Stimulated activated CD4-positive, alpha-beta T cell treated with anti-CD3 and anti-CD28 coated beads, Interleukin-1b, Interleukin-23, amount 100 ng/mL, for 48 hours (primary cell): Measurements from ENCODE around the gene DEPDC5.

ENCODE experiments used
- DNase-seq: peaks from one replicate; pipeline ENCODE4 v3.0.0-alpha.2; 2020

DEPDC5 gene

DNA sequence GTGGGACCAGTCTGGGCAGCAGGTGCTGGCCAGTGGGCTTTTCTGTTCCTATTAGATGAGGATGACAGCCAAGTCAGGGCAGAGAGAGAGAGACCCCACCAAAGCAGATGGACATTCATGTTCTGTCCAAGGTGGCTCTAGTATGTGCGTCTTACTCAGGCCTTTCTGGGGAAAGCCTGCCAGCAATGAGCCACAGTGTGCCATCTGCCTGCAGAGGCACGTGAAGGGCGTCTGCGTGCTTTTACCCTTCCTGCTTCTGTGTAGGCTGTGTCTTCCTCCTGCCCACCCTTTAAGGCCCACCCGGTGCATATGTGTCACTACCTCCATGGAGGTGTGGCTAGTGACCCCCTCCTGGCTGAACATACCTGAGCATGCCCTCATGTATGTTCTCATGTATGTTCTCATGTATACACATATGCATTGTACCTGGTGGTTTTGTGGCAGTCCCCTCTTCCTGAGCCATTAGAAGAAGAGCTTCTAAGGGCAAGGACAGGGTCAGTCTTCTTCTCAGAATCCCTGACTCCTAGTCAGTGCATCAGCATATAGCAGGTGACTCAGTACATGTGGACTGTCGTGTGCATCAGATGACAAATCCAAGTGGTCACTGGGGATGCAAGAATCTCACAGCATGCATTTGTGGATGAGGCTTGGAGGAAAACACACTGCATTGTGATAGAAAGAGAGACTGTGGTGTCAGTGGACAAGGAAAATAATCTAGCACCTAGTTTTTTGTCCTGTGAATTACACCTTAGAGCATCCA lies 100.1 kb downstream of the DEPDC5 start:
- no peak for DNase-seq

- no peak for DNase-seq
These were observed 103.4 kb downstream of the DEPDC5 start for GRCh38 chr22:31857247-31857646.

DNA sequence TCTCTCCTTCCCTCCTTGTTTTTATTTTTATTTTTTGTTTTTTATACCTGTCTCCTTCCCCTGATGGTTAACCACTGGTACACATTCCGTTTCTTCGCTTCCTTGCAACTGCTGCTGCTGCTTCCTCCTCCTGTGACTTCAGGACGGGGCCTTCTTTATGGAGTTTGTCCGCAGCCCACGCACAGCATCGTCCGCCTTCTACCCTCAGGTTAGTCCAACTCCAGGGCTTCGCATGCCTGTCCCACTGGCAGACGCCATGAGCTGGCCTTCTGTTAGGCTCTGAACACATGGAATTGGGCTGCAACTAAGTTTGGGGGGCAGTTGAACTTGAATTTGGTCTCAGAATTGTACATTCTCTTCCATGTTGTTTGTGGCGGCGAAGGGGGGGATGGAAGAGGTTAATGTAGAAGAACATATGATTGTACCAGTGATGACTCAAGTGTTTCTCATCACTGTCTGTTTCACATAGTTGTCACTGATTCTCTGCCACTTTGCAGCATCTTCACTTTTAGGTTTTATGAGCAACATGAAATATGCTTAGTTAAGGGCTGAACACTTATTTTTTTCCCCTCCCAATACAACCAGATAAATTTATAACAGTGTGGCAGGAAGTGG lies 107.5 kb downstream of the DEPDC5 start:
- DNase-seq, result peak; percentile 21

DNA sequence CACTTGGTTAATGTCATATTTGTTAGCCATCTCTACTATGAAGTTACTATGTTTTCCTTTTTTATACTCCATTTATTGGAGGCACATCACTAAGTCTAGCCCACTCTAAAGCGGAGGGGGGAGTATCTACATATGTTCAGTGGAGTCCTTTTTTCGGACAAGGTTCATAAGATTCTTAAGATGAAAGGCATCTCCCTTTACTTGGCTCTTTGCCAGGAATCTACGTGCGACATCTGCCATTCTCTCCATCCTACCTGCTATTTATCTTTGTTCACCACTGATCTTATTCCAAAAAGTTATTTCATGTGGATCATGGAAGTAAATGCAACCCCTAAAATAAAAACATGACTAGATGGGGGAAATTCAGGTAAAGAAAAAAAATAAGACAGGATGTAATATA lies 113.1 kb downstream of the DEPDC5 start:
- no peak for DNase-seq

GRCh38 chr22:31867386-31868153 lies 113.8 kb downstream of the DEPDC5 start:
- no peak for DNase-seq

- no peak for DNase-seq
These were observed 115.9 kb downstream of the DEPDC5 start for GRCh38 chr22:31869739-31870138.

DNA sequence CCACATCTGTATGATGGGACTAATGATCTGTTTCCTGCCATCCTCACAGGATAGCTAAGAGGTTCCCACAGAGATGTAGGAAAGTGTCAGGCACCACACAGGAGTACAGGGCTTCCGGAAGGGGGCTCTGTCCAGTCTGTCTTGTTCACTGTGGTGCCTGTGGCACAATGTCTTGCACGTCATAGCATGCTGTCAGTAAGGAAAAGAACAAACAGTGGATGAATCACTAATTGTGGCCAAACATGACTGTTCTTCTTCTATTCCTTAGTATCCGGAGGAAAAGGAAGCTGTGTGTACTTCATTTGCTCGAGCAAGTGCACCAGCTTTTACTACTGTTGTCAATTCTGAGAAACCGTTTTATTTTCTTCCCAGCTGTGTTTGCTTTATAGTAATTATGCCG lies 117.1 kb downstream of the DEPDC5 start:
- DNase-seq, result no peak

GRCh38 chr22:31871480-31871879 lies 117.7 kb downstream of the DEPDC5 start:
- DNase-seq, result no peak

DNA sequence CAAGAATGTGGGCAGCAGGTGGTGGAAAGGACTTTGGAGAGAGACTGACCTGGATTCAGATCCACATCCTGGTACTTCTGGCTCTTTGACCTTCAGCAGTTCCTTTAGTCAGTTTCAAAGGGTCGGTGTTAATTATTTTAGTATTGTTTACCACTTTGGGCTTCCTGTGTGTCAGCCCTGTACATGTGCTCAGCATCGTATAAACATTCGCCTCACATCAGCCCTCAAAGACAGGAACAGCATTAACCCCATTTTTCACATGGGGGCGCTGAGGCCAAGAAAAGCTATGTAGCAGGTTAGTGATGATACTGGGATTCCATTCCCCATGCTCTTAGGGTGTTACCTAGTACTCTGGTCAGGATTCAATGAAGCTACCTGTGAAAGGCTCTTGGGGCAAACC lies 118.4 kb downstream of the DEPDC5 start:
- DNase-seq, result no peak

GRCh38 chr22:31874821-31875220 lies 121.0 kb downstream of the DEPDC5 start:
- DNase-seq, result no peak

GRCh38 chr22:31876156-31876920 lies 122.5 kb downstream of the DEPDC5 start:
- no peak for DNase-seq

DNA sequence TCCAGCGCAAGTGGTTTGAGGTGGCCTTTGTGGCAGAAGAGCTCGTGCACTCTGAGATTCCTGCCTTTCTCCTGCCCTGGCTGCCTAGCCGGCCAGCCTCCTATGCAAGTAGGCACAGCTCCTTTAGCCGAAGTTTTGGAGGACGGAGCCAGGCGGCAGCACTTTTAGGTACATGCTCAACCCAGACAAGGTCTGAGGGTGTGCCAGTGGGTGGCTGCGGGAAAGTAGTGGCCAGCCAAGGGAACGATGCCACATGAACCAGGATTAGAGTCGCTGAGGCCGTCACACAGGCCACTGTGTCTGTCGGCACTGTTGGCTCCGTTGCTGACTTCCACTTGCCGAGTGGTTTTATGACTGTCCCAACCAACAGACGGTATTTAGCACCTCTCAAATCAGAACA lies 125.8 kb downstream of the DEPDC5 start:
- no peak for DNase-seq

GRCh38 chr22:31881200-31881599 lies 127.4 kb downstream of the DEPDC5 start:
- no peak for DNase-seq

- no peak for DNase-seq
These were observed 128.0 kb downstream of the DEPDC5 start for GRCh38 chr22:31881865-31882264.

GRCh38 chr22:31882971-31883370 lies 129.2 kb downstream of the DEPDC5 start:
- no peak for DNase-seq

- DNase-seq, result no peak
These were observed 130.2 kb downstream of the DEPDC5 start for GRCh38 chr22:31883989-31884388.

- no peak for DNase-seq
These were observed 137.7 kb downstream of the DEPDC5 start for GRCh38 chr22:31891366-31892079.

DNA sequence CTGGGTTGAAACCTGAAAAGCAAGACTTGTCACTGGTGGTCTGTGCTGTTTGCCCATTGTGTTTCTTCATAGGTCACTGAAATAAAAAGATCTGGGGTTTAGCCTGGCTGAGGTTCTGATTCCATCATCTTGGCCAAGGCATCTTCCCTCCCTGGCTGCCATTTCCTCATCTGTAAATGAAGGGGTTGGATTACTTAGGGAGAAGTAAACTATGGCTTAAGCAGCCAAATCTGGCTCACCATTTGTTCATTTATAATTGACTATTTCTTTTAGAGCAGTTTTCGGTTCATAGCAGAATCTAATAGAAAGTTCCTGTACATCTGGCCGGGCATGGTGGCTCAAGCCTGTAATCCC lies 138.2 kb downstream of the DEPDC5 start:
- no peak for DNase-seq

DNA sequence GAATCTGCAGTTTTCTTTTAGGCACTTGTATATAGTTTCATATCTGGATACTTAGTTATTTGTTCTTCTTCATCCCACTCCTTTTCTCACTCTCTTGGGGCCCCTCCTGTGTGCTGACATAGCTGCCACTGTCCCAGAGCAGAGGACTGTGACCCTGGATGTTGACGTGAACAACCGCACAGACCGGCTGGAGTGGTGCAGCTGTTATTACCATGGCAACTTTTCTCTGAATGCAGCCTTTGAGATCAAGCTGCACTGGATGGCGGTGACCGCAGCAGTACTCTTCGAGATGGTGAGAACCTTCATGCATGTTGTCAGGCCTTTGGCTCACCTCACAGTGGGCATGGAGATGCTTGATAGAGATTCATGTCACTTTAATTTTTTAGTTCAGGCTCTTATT lies 139.6 kb downstream of the DEPDC5 start:
- no peak for DNase-seq

- no peak for DNase-seq
These were observed 141.7 kb downstream of the DEPDC5 start for GRCh38 chr22:31895411-31896123.

DNA sequence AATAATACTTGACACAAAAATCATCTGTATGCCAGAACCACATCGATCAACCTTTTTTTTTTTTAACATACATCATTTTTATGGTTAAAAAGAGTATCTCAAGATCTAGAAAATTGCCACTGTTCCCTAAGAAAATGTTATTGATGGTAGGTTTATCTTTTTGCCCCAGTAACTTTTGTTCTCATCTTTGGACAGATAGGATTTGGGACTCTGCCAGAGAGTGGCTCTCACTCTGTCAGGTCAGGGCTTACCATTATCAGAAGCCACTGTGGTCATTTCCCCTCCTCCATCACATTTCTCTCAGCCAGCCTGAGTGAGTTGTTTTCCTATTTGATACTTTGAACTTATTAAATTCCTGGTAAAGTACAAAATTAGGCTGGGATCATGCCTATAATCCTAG lies 142.7 kb downstream of the DEPDC5 start:
- DNase-seq, result no peak
